Spleen (tissue), 7 donors: ENCODE data around the gene SEC24C.

Experiments used
- CTCF ChIP-seq, 11 experiments: fragments of 200-600 bp in 7 of 11; fragments of 450-650 bp in 4 of 11; sonication (generic) in 4 of 11; IDR thresholded peaks in 8 of 11; conservative IDR thresholded peaks in 3 of 11; 1 replicate in 7 of 11; 2 replicates in 4 of 11; pipeline versions ENCODE4 v1.4.0 to v1.8.0; 2016 to 2021; ENCODE audit warnings: antibody characterized with exemption in 11 of 11, inconsistent platforms in 4 of 11, mild to moderate bottlenecking in 1 of 11
- POLR2A ChIP-seq, 3 donors: fragments of 450-650 bp; IDR thresholded peaks; one replicate each; pipeline ENCODE4 v1.5.1; 2017; ENCODE audit warnings: antibody characterized with exemption in 3 of 3, mild to moderate bottlenecking in 1 of 3
- POLR2AphosphoS5 ChIP-seq, 3 donors: sonication (generic); formaldehyde crosslinking; IDR thresholded peaks; one replicate each; pipeline ENCODE4 v1.5.1; 2017; ENCODE audit warnings: antibody characterized with exemption in 3 of 3
- donor health status: DM: no; HTN: no; CAD: no; lungs with moderate emphysema.
- donor health status: DM: no; HTN: no; CAD: no.
- donor health status: DM: no; HTN: no; CAD: no.

DNA sequence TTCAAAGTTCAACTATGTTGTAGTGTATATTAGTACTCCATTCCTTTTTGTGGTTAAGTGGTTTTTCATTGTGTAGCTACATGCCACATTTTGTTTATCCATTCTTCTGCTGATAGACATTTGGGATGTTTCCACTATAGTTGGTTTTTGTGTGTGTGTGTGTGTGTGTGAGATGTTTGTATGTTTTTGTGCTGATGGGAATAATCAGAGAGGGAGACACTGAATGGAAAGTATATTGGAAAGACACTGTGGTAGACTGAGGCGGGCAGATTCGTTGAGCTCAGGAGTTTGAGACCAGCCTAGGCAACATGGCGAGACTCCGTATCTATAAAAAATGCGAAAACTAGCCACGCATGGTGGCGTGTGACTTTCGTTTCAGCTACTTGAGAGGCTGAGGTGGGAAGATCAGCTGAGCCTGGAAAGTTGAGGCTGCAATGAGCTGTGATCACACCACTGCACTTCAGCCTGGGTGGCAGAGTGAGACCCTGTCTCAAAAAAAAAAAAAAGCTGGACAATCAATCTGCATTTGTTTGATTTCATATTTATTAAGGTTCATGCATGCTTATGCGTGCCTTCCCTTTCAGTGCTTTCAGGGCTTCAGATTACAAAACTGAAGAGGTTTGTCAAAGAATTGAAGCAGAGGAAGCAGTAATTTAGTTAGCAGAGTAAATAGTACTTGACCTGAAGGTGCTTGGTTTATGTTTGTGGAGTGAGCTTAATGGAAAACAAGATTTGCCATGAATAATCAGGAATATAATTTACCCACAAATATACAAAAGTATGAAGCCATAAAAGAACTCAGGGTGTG is 14.7 kb downstream of the SEC24C start:
- no peak for TF ChIP-seq CTCF (IDR thresholded peaks at IDR 0.05 in 8 of 11, conservative IDR thresholded peaks at IDR 0.05 in 3 of 11)
- TF ChIP-seq POLR2AphosphoS5 (IDR thresholded peaks at IDR 0.05): no peak
- TF ChIP-seq POLR2A (IDR thresholded peaks at IDR 0.05): no peak
